SK-N-SH (cell line): ENCODE results near the gene FGF22. TPM values are rescaled to one million over a fixed set of nuclear protein-coding genes. Genes with fewer than 3 reads are reported as not detected.
A peak's percentile ranks its signal among the peaks of the same experiment; 100 is the strongest.
"Not testable (repeated sequence)": the region's sequence is repeated elsewhere in the genome, so short reads cannot be mapped to it uniquely, and the experiment has no call there.

ENCODE experiments used
- CTCF ChIA-PET: fragments of 300-600, 350-600 bp; formaldehyde crosslinking; extraction: SDS; loops from one replicate; lab custom pipeline; 2021; lab: Yijun Ruan, JAX
- POLR2A ChIA-PET: fragments of 350-600 bp; sonication (Branson Sonifier 250); formaldehyde crosslinking; extraction: SDS; loops from one replicate; lab custom pipeline; 2020; ENCODE audit warnings: antibody characterized with exemption, inconsistent platforms; lab: Yijun Ruan, JAX
- DNase-seq: peaks from one replicate; pipeline ENCODE4 v3.0.0; 2012
- H2AFZ ChIP-seq: fragments of 200-600 bp; sonication (generic); 2 replicates; pipeline ENCODE4 v1.8.1; 2016; ENCODE audit warnings: antibody characterized with exemption, mild to moderate bottlenecking, low read depth
- H3F3A ChIP-seq: fragments of 200-600 bp; sonication (generic); replicated peaks from 2 replicates; pipeline ENCODE3; 2016; ENCODE audit warnings: antibody characterized with exemption, mild to moderate bottlenecking; ENCODE audit not compliant: insufficient read depth
- H3K27ac ChIP-seq, 2 experiments: fragments of 200-500 bp in 1 of 2; fragments of 200-600 bp in 1 of 2; sonication (Bioruptor generic) in 1 of 2; sonication (generic), shearing (Covaris generic) in 1 of 2; 2 replicates each; pipeline versions ENCODE4 v1.5.1 to v1.6.1; 2014 to 2016; ENCODE audit warnings: low read depth in 2 of 2, inconsistent platforms in 1 of 2, low read length in 1 of 2, mild to moderate bottlenecking in 1 of 2, mixed read lengths in 1 of 2
- H3K27me3 ChIP-seq: fragments of 200-600 bp; sonication (generic), shearing (Covaris generic); 2 replicates; pipeline ENCODE4 v1.6.1; 2016; ENCODE audit warnings: mixed run types; ENCODE audit not compliant: insufficient read depth
- H3K36me3 ChIP-seq, 2 experiments: fragments of 200-500 bp in 1 of 2; fragments of 200-600 bp in 1 of 2; sonication (Bioruptor generic) in 1 of 2; sonication (generic) in 1 of 2; replicated peaks in 1 of 2; 2 replicates each; pipeline versions ENCODE3 to v1.5.1; 2014 to 2016; ENCODE audit warnings: low read length in 1 of 2, mild to moderate bottlenecking in 1 of 2; ENCODE audit not compliant: insufficient read depth in 2 of 2, control insufficient read depth in 1 of 2
- H3K4me1 ChIP-seq, 2 experiments: fragments of 200-500 bp in 1 of 2; fragments of 200-600 bp in 1 of 2; sonication (Bioruptor generic) in 1 of 2; sonication (generic), shearing (Covaris generic) in 1 of 2; 2 replicates each; pipeline versions ENCODE4 v1.5.1 to v1.6.1; 2014 to 2016; ENCODE audit warnings: low read depth in 1 of 2, low read length in 1 of 2, mixed run types in 1 of 2; ENCODE audit not compliant: insufficient read depth in 2 of 2, control insufficient read depth in 1 of 2
- H3K4me2 ChIP-seq: fragments of 200-600 bp; sonication (generic), shearing (Covaris generic); 2 replicates; pipeline ENCODE4 v1.6.1; 2017; ENCODE audit warnings: mixed run types
- H3K4me3 ChIP-seq, 2 experiments: fragments of 200-500 bp in 1 of 2; fragments of 200-600 bp in 1 of 2; sonication (Bioruptor generic) in 1 of 2; sonication (generic), shearing (Covaris generic) in 1 of 2; 2 replicates each; pipeline versions ENCODE4 v1.5.1 to v1.8.1; 2014 to 2016; ENCODE audit warnings: low read depth in 2 of 2, inconsistent platforms in 1 of 2, low read length in 1 of 2, mild to moderate bottlenecking in 1 of 2, mixed read lengths in 1 of 2, moderate library complexity in 1 of 2
- H3K79me2 ChIP-seq: fragments of 200-600 bp; sonication (generic); 2 replicates; pipeline ENCODE4 v1.8.1; 2017; ENCODE audit warnings: mild to moderate bottlenecking; ENCODE audit not compliant: insufficient read depth
- H3K9ac ChIP-seq: fragments of 200-600 bp; sonication (generic); 2 replicates; pipeline ENCODE4 v1.6.1; 2017; ENCODE audit warnings: mixed run types
- H3K9me2 ChIP-seq: fragments of 200-600 bp; sonication (generic); 2 replicates; pipeline ENCODE4 v1.6.1; 2017; ENCODE audit warnings: mixed run types
- H3K9me3 ChIP-seq: fragments of 200-600 bp; sonication (generic); 2 replicates; pipeline ENCODE4 v1.6.1; 2017; ENCODE audit warnings: mixed run types, mild to moderate bottlenecking, moderate library complexity
- H4K20me1 ChIP-seq: fragments of 200-600 bp; sonication (generic); 2 replicates; pipeline ENCODE4 v1.6.1; 2017; ENCODE audit warnings: mild to moderate bottlenecking, mixed run types; ENCODE audit not compliant: insufficient read depth
- CTCF ChIP-seq: fragments of 200-600 bp; sonication (generic); IDR thresholded peaks from 2 replicates; pipeline ENCODE4 v1.6.1; 2017; ENCODE audit warnings: antibody characterized with exemption, mild to moderate bottlenecking, moderate library complexity
- GABPA ChIP-seq: IDR thresholded peaks from 2 replicates; pipeline ENCODE4 v1.4.0; 2012; ENCODE audit warnings: low read depth, mild to moderate bottlenecking
- JUND ChIP-seq: IDR thresholded peaks from 2 replicates; pipeline ENCODE4 v1.4.0; 2012
- MEF2A ChIP-seq: IDR thresholded peaks from 2 replicates; pipeline ENCODE4 v1.4.0; 2012; ENCODE audit warnings: low read depth, borderline replicate concordance
- MXI1 ChIP-seq: IDR thresholded peaks from 2 replicates; pipeline ENCODE4 v1.6.1; 2012; ENCODE audit warnings: mild to moderate bottlenecking, low read depth, low read length, improper control_type of control experiment
- NFIC ChIP-seq: IDR thresholded peaks from 2 replicates; pipeline ENCODE4 v1.4.0; 2012; ENCODE audit warnings: borderline replicate concordance
- NRF1 ChIP-seq: IDR thresholded peaks from 2 replicates; pipeline ENCODE4 v1.6.1; 2012; ENCODE audit warnings: low read depth, mild to moderate bottlenecking, low read length
- POLR2AphosphoS5 ChIP-seq: IDR thresholded peaks from 2 replicates; pipeline ENCODE4 v1.6.1; 2012; ENCODE audit warnings: low read depth, low read length
- RCOR1 ChIP-seq: fragments of 150-350 bp; IDR thresholded peaks from 2 replicates; pipeline ENCODE4 v1.6.1; 2017; ENCODE audit warnings: antibody characterized with exemption, low read length
- REST ChIP-seq: IDR thresholded peaks from 2 replicates; pipeline ENCODE4 v1.6.1; 2012; ENCODE audit warnings: mild to moderate bottlenecking, low read depth, low read length, moderate library complexity
- SMC3 ChIP-seq: IDR thresholded peaks from 2 replicates; pipeline ENCODE4 v1.6.1; 2012; ENCODE audit warnings: low read depth, low read length, improper control_type of control experiment
- TCF12 ChIP-seq: IDR thresholded peaks from 2 replicates; pipeline ENCODE4 v1.4.0; 2012
- USF1 ChIP-seq: IDR thresholded peaks from 2 replicates; pipeline ENCODE4 v1.4.0; 2012; ENCODE audit warnings: low read depth, borderline replicate concordance
- USF2 ChIP-seq: fragments of 150-350 bp; IDR thresholded peaks from 2 replicates; pipeline ENCODE4 v1.6.1; 2017; ENCODE audit warnings: antibody characterized with exemption, low read length, low read depth, borderline replicate concordance
- WGBS: methylation state at CpG from one replicate; pipeline ENCODE4 v1.1.6; 2017; ENCODE audit warnings: low lambda C conversion rate; 5-methylcytosine and 5-hydroxymethylcytosine counted together
- polyA plus RNA-seq, 3 experiments: library from polyadenylated mRNA; depleted of rRNA; stranded (reverse); fragments of >200 nt; gene quantifications; 2 replicates each; pipeline ENCODE4 v1.2.3, GENCODE V29; 2012
- TF ChIP-seq, protein P1 (sequence below): fragments of 150-350 bp; IDR thresholded peaks from 2 replicates; pipeline ENCODE4 v1.6.1; 2016; ENCODE audit warnings: mild to moderate bottlenecking, low read depth, low read length
- TF ChIP-seq, protein P2 (sequence below): IDR thresholded peaks from 2 replicates; pipeline ENCODE4 v1.4.0; 2012; ENCODE audit warnings: low read depth
- TF ChIP-seq, protein P3 (sequence below): IDR thresholded peaks from 2 replicates; pipeline ENCODE4 v1.4.0; 2012; ENCODE audit warnings: low read depth, borderline replicate concordance

Gene FGF22
- polyA plus RNA-seq, 1 of the 3 experiments (the other 2 are of a cell fraction) = 0.62 TPM

GRCh38 chr19:664913-665443, 25.3 kb downstream of the FGF22 start (continued):
- TF ChIP-seq CTCF = peak; percentile 88
- TF ChIP-seq NFIC = no peak
- peak; percentile 93 for TF ChIP-seq SMC3
- TF ChIP-seq POLR2AphosphoS5 = no peak
- TF ChIP-seq TCF12 = no peak
- no peak for TF ChIP-seq MEF2A
- TF ChIP-seq MXI1 = peak; percentile 42; the same call in 1 of the 2 replicates
- TF ChIP-seq RCOR1 = peak; percentile 48; the same call in 1 of the 2 replicates
- no peak for TF ChIP-seq NRF1
- TF ChIP-seq REST = no peak
- TF ChIP-seq USF1 = no peak
- TF ChIP-seq, protein P1, sequence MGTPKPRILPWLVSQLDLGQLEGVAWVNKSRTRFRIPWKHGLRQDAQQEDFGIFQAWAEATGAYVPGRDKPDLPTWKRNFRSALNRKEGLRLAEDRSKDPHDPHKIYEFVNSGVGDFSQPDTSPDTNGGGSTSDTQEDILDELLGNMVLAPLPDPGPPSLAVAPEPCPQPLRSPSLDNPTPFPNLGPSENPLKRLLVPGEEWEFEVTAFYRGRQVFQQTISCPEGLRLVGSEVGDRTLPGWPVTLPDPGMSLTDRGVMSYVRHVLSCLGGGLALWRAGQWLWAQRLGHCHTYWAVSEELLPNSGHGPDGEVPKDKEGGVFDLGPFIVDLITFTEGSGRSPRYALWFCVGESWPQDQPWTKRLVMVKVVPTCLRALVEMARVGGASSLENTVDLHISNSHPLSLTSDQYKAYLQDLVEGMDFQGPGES = no peak
- TF ChIP-seq, protein P2, sequence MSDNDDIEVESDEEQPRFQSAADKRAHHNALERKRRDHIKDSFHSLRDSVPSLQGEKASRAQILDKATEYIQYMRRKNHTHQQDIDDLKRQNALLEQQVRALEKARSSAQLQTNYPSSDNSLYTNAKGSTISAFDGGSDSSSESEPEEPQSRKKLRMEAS = peak; percentile 88
- TF ChIP-seq JUND = no peak
- no peak for TF ChIP-seq USF2
- TF ChIP-seq GABPA = no peak
- TF ChIP-seq, protein P3, sequence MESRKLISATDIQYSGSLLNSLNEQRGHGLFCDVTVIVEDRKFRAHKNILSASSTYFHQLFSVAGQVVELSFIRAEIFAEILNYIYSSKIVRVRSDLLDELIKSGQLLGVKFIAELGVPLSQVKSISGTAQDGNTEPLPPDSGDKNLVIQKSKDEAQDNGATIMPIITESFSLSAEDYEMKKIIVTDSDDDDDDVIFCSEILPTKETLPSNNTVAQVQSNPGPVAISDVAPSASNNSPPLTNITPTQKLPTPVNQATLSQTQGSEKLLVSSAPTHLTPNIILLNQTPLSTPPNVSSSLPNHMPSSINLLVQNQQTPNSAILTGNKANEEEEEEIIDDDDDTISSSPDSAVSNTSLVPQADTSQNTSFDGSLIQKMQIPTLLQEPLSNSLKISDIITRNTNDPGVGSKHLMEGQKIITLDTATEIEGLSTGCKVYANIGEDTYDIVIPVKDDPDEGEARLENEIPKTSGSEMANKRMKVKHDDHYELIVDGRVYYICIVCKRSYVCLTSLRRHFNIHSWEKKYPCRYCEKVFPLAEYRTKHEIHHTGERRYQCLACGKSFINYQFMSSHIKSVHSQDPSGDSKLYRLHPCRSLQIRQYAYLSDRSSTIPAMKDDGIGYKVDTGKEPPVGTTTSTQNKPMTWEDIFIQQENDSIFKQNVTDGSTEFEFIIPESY = no peak

DNA sequence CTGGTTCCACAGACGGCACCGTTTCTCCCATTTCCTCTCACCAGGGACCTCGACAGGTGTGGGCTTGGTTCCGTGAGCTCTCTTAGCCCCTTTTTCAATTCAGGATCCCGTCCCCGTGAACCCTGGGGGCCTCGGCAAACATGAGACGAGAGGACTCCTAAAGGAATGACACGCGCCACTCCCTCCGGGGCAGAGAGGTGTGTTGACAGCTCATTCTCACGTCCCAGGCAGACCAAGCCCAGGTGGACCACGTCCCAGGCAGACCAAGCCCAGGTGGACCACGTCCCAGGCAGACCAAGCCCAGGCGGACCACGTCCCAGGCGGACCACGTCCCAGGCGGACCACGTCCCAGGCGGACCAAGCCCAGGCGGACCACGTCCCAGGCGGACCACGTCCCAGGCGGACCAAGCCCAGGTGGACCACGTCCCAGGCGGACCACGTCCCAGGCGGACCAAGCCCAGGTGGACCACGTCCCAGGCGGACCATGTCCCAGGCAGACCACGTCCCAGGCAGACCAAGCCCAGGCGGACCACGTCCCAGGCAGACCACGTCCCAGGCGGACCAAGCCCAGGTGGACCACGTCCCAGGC, 27.4 kb downstream of the FGF22 start:
- 77% methylated on average over 12 of the region's 38 CpGs for WGBS
- POLR2A ChIA-PET, H3K27me3 ChIP-seq, DNase-seq, H3K9me2 ChIP-seq, H3K4me2 ChIP-seq, H3F3A ChIP-seq, H3K36me3 ChIP-seq, H3K9me3 ChIP-seq, H3K27ac ChIP-seq, H3K9ac ChIP-seq, H3K4me3 ChIP-seq, H4K20me1 ChIP-seq, H2AFZ ChIP-seq: not testable (repeated sequence)
- Histone ChIP-seq H3K79me2 (peaks cover 12% of the 10 kb centered on the region), H3K4me1 (peaks cover 0 to 10% of the 10 kb centered on the region in 2 experiments; a peak in 1 of 4 replicates)
- CTCF ChIA-PET = interaction anchor here (1.1 to 1.7 kb wide), 3 partner anchors 8 to 67 kb away, joined by 3 to 8 read pairs (median 3); no protein-coding TSS in a partner anchor
